ENCODE measurements around the gene MRPS12.
"Not testable (repeated sequence)": the region's sequence is repeated elsewhere in the genome, so short reads cannot be mapped to it uniquely, and the experiment has no call there.

Gene MRPS12

GRCh38 chr19:38959618-38960017, 28.9 kb downstream of the MRPS12 start:
- H3K4me3 ChIP-seq (ENCODE audit: low read depth, low read length): no peak overlapping the region
- no peak for TF ChIP-seq CTCF (conservative IDR thresholded peaks at IDR 0.05; ENCODE audit: low read depth, low read length)
- no peak for DNase-seq (ENCODE audit: low read depth)

GRCh38 chr19:38964738-38965137, 34.0 kb downstream of the MRPS12 start:
- TF ChIP-seq CTCF (conservative IDR thresholded peaks at IDR 0.05; ENCODE audit: low read depth, low read length): no peak
- DNase-seq (ENCODE audit: low read depth): no peak
- H3K4me3 ChIP-seq (ENCODE audit: low read depth, low read length): no peak overlapping the region

GRCh38 chr19:38966149-38966548, 35.4 kb downstream of the MRPS12 start:
- DNase-seq (ENCODE audit: low read depth); H3K4me3 ChIP-seq (ENCODE audit: low read depth, low read length): not testable (repeated sequence)

GRCh38 chr19:38970664-38971532, 40.2 kb downstream of the MRPS12 start:
- peak; percentile 21 for DNase-seq (ENCODE audit: low read depth)
- no peak for TF ChIP-seq CTCF (conservative IDR thresholded peaks at IDR 0.05; ENCODE audit: low read depth, low read length)
- no peak overlapping the region for H3K4me3 ChIP-seq (ENCODE audit: low read depth, low read length)

GRCh38 chr19:38971672-38972071, 40.9 kb downstream of the MRPS12 start:
- H3K4me3 ChIP-seq (ENCODE audit: low read depth, low read length): no peak overlapping the region
- DNase-seq (ENCODE audit: low read depth): no peak
- no peak for TF ChIP-seq CTCF (conservative IDR thresholded peaks at IDR 0.05; ENCODE audit: low read depth, low read length)

GRCh38 chr19:38974624-38975213, 44.0 kb downstream of the MRPS12 start:
- peak overlapping the region; percentile 80 for H3K4me3 ChIP-seq (ENCODE audit: low read depth, low read length)
- no peak for DNase-seq (ENCODE audit: low read depth)
- TF ChIP-seq CTCF (conservative IDR thresholded peaks at IDR 0.05; ENCODE audit: low read depth, low read length): peak; percentile 19

- H3K4me3 ChIP-seq (ENCODE audit: low read depth, low read length): peak within 1 kb of the TSS; percentile 80
- DNase-seq (ENCODE audit: low read depth): peak; percentile 63
- TF ChIP-seq CTCF (conservative IDR thresholded peaks at IDR 0.05; ENCODE audit: low read depth, low read length): no peak
These were observed 44.6 kb downstream of the MRPS12 start, which contains the start of gene FBXO17 for GRCh38 chr19:38975214-38975860. Gene FBXO17, minus strand, starts transcription at chr19:38975742. Its CDS starts 25,423 bp downstream, at chr19:38950319.

All from choroid plexus epithelial cell (primary cell).